HG02678 (cell line): ENCODE results near the gene FOXK1.

Experiments used
- ATAC-seq: cut with Tn5 transposase; IDR thresholded peaks from one replicate; pipeline ENCODE4 v1.9.1; 2021; ENCODE audit warnings: mild to moderate bottlenecking, moderate library complexity; ENCODE audit not compliant: unreplicated experiment

The FOXK1 gene

GRCh38 chr7:4815609-4816418 is 133.7 kb downstream of the FOXK1 start:
- ATAC-seq: no peak

- ATAC-seq: no peak
These were observed 134.5 kb downstream of the FOXK1 start for GRCh38 chr7:4816419-4817080.

DNA sequence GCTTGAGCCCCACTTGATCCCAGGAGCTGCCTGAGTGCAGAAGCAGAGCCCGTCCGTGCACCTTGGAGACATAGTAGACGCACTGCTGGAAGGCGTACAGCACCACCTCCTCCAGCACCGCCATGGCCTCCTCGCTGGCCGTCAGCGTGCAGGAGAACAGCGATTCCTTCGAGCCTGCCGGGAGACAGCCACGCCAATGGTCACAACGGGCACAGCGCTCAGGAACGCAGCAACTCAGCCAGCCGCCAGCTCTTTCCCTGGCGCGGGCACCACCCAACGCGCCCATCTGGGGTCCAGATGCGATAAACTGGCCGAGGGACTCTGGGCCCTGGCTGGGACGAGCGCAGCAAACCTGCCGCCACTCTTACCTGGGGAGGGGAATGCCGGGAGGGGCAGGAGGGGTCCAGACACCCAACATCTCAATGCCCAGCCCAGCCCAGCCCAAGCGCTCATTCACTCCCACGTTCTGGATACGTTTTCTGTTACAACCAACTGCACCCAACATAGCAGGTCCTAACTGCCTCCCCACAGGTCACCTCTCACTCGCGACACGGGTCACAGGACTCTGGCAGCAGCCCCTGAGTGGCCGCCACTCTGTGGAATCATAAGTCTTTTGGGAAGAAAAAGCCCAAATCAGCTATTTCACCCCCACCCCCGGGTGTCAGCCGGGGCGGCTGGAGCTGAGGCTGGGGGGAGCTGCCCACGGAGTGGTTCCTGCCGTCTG is 135.2 kb downstream of the FOXK1 start:
- ATAC-seq: no peak

- ATAC-seq: no peak
These were observed 136.1 kb downstream of the FOXK1 start for GRCh38 chr7:4818000-4818794.

- ATAC-seq: no peak
These were observed 137.7 kb downstream of the FOXK1 start for GRCh38 chr7:4819560-4820404.

GRCh38 chr7:4820405-4820966 is 138.4 kb downstream of the FOXK1 start:
- no peak for ATAC-seq
